ENCODE measurements around the gene GTPBP1.

The GTPBP1 gene

GRCh38 chr22:38725900-38726655 is 20.3 kb downstream of the GTPBP1 start:
- no peak for DNase-seq

- no peak for DNase-seq
Observed at GRCh38 chr22:38727123-38727522, 21.4 kb downstream of the GTPBP1 start.

GRCh38 chr22:38727530-38728451 is 22.0 kb downstream of the GTPBP1 start:
- DNase-seq: no peak

- no peak for DNase-seq
Observed at GRCh38 chr22:38728871-38729796, 23.4 kb downstream of the GTPBP1 start.

- DNase-seq: no peak
Observed at GRCh38 chr22:38729946-38730345, 24.2 kb downstream of the GTPBP1 start.

- no peak for DNase-seq
Observed at GRCh38 chr22:38730411-38730871, 24.7 kb downstream of the GTPBP1 start.

GRCh38 chr22:38731703-38732161 is 26.0 kb downstream of the GTPBP1 start:
- no peak for DNase-seq

- no peak for DNase-seq
Observed at GRCh38 chr22:38732251-38732815, 26.6 kb downstream of the GTPBP1 start.

GRCh38 chr22:38733329-38733723 is 27.6 kb downstream of the GTPBP1 start:
- DNase-seq: no peak

GRCh38 chr22:38733724-38734381 is 28.1 kb downstream of the GTPBP1 start:
- no peak for DNase-seq

- DNase-seq: no peak
Observed at GRCh38 chr22:38734421-38735100, 28.8 kb downstream of the GTPBP1 start.

GRCh38 chr22:38735126-38735464 is 29.4 kb downstream of the GTPBP1 start:
- DNase-seq: no peak

- DNase-seq: no peak
Observed at GRCh38 chr22:38735465-38736256, 29.9 kb downstream of the GTPBP1 start.

GRCh38 chr22:38736257-38736570 is 30.5 kb downstream of the GTPBP1 start:
- DNase-seq: no peak

GRCh38 chr22:38737302-38738060 is 31.7 kb downstream of the GTPBP1 start:
- DNase-seq: no peak

- DNase-seq: no peak
Observed at GRCh38 chr22:38738475-38739070, 32.8 kb downstream of the GTPBP1 start.

- no peak for DNase-seq
Observed at GRCh38 chr22:38739300-38740055, 33.7 kb downstream of the GTPBP1 start.

GRCh38 chr22:38740116-38740723 is 34.5 kb downstream of the GTPBP1 start:
- DNase-seq: no peak

All from right kidney (tissue), 1 donor.